ENCODE data around the gene NRBF2.
A peak's percentile ranks its signal among the peaks of the same experiment; 100 is the strongest.

Gene NRBF2

DNA sequence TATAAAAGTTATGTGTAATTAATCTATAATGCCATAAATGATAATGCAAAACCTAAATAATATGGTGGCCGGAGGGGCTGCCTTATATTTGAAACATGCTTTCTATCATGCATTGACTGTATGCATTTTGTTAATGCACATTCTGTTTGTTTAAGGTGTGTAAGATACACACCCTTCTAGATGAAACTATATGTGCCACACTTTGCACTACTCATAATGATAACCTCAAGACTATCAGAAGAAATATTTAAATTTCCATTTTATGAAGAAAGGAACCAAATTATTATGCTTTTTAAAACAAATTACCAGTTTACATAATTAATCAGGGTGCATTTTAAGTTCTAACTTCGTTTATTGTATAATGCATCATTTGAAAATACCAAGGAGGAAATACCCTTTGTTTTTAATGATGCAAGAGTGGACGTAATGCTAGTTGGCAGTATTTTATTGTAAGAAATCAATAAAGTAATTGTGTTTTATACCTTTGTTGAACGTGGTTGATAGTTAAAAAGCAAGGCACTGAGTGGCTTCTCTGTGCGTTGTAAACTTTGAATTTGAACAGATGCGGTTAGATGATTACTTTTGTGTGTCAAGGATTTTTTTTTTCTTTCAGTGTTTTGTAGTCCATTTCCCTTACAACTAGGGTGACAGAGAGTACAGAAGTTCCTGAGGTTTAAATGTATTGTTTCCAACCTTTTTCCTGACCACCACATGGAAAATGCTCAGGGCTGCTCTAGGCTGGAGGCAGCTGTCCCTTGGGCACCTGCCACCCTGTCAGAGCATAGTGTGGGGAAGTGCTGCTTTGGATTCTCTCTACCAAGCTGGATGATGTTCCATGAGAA is 21.6 kb downstream of the NRBF2 start:
- H3K27me3 ChIP-seq (ENCODE audit: insufficient read depth, low read depth, severe bottlenecking), result no peaks in the 10 kb centered on the region
- no peak overlapping the region for H3K27ac ChIP-seq
- no peaks in the 10 kb centered on the region for H3K9me3 ChIP-seq (ENCODE audit: severe bottlenecking)
- H3K4me3 ChIP-seq (ENCODE audit: low read depth, low read length), result no peak overlapping the region
- no peak for DNase-seq
- no peak for TF ChIP-seq CTCF (IDR thresholded peaks at IDR 0.05; ENCODE audit: low read depth, low read length)
- peaks cover 5% of the 10 kb centered on the region; the same call in 1 of the 2 replicates for H3K36me3 ChIP-seq

GRCh38 chr10:63155388-63156020 is 22.4 kb downstream of the NRBF2 start:
- Histone ChIP-seq H3K4me3 (ENCODE audit: low read depth, low read length) (no peak overlapping the region), H3K36me3 (peaks cover 5% of the 10 kb centered on the region; the same call in 1 of the 2 replicates), H3K27me3 (ENCODE audit: insufficient read depth, low read depth, severe bottlenecking) (no peaks in the 10 kb centered on the region), H3K27ac (no peak overlapping the region), H3K9me3 (ENCODE audit: severe bottlenecking) (no peaks in the 10 kb centered on the region)
- TF ChIP-seq CTCF (IDR thresholded peaks at IDR 0.05; ENCODE audit: low read depth, low read length), result no peak
- DNase-seq, result no peak

DNA sequence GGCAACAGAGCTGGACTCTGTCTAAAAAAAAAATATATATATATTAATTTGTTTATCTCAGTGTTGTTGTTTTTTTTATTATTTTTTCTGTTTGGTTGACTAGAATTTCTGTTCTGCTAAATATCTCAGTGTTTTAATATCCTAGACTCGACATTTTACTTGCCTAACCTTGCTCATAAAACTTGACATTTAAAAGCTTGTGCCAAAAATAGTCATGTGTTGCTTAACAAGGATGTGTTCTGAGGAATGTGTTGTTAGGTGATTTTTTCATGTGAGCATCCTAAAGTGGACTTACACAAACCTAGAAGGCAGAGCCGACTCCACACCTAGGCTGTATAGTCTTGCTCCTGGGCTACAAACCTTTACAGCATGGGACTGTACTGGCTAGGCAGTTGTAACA is 23.1 kb downstream of the NRBF2 start:
- Histone ChIP-seq H3K27ac (no peak overlapping the region), H3K27me3 (ENCODE audit: insufficient read depth, low read depth, severe bottlenecking) (no peaks in the 10 kb centered on the region), H3K36me3 (peaks cover 5% of the 10 kb centered on the region; the same call in 1 of the 2 replicates), H3K4me3 (ENCODE audit: low read depth, low read length) (no peak overlapping the region), H3K9me3 (ENCODE audit: severe bottlenecking) (no peaks in the 10 kb centered on the region)
- TF ChIP-seq CTCF (IDR thresholded peaks at IDR 0.05; ENCODE audit: low read depth, low read length), result no peak
- DNase-seq, result no peak

DNA sequence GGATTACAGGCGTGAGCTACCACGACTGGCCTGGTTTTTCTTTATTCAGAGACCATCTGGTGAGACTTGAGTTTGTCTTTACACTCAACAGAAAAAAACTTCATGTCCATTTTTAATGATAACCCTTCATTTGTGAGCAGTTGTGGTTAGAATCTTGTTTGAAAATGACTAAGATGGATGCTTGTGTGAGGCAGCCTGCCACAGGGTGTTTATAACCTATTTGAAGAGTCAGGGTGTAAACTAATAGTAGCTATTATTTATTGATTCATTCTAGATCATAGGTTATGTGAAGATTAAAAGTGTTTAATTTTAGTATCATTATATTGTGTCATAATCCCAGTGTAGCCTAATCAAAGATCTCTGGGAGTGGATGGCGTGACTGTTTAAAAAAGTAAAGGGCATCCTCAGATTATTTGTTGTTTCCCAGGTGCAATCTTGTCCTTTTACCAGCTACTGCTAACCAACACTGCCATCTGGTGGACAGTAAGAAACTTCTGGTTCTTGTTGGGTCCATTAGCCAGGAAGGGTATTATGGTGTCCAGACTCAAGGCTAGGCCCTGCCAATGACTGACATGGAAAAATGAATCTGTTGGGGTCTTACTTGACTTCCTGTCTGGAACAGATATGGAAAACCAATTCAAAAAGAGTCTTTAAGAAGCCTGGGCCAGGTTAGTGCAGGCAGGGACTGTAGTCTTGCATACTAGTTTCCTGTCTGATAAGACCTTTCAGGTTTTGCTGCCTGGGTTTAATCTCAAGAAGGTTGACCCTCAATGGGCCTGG is 24.9 kb downstream of the NRBF2 start:
- Histone ChIP-seq H3K27me3 (ENCODE audit: insufficient read depth, low read depth, severe bottlenecking) (no peaks in the 10 kb centered on the region), H3K9me3 (ENCODE audit: severe bottlenecking) (no peaks in the 10 kb centered on the region), H3K27ac (no peak overlapping the region), H3K4me3 (ENCODE audit: low read depth, low read length) (no peak overlapping the region), H3K36me3 (peaks cover 3% of the 10 kb centered on the region; the same call in 1 of the 2 replicates)
- peak; percentile 50 for DNase-seq
- TF ChIP-seq CTCF (IDR thresholded peaks at IDR 0.05; ENCODE audit: low read depth, low read length), result peak; percentile 70

GRCh38 chr10:63161592-63161991 is 28.5 kb downstream of the NRBF2 start:
- H3K9me3 ChIP-seq (ENCODE audit: severe bottlenecking), result no peaks in the 10 kb centered on the region
- peaks cover 5% of the 10 kb centered on the region for H3K36me3 ChIP-seq
- DNase-seq, result no peak
- TF ChIP-seq CTCF (IDR thresholded peaks at IDR 0.05; ENCODE audit: low read depth, low read length), result no peak
- no peak overlapping the region for H3K4me3 ChIP-seq (ENCODE audit: low read depth, low read length)
- no peak overlapping the region for H3K27ac ChIP-seq
- H3K27me3 ChIP-seq (ENCODE audit: insufficient read depth, low read depth, severe bottlenecking), result no peaks in the 10 kb centered on the region

Data from WERI-Rb-1 (cell line).